ENCODE measurements around the gene PIK3R2.
"Not testable (repeated sequence)": the region's sequence is repeated elsewhere in the genome, so short reads cannot be mapped to it uniquely, and the experiment has no call there.

The PIK3R2 gene

GRCh38 chr19:18205200-18205892, 52.4 kb downstream of the PIK3R2 start:
- DNase-seq: peak in 1 of 2 experiments; percentile 20

- no peak for DNase-seq
Observed at GRCh38 chr19:18206018-18206417, 53.1 kb downstream of the PIK3R2 start.

- DNase-seq: no peak
Observed at GRCh38 chr19:18208098-18208951, 55.4 kb downstream of the PIK3R2 start.

- DNase-seq: not testable (repeated sequence)
Observed at GRCh38 chr19:18209912-18210311, 56.9 kb downstream of the PIK3R2 start.

GRCh38 chr19:18211683-18212082, 58.7 kb downstream of the PIK3R2 start:
- DNase-seq: no peak

GRCh38 chr19:18214779-18215433, 61.9 kb downstream of the PIK3R2 start:
- peak in 1 of 2 experiments; percentile 29 for DNase-seq

- DNase-seq: no peak
Observed at GRCh38 chr19:18216789-18217188, 63.8 kb downstream of the PIK3R2 start.

- no peak for DNase-seq
Observed at GRCh38 chr19:18218159-18218558, 65.2 kb downstream of the PIK3R2 start.

- DNase-seq: no peak
Observed at GRCh38 chr19:18218600-18218999, 65.6 kb downstream of the PIK3R2 start.
